ENCODE results near the gene TGFBR3L. TPM values are rescaled to one million over a fixed set of nuclear protein-coding genes. Genes with fewer than 3 reads are reported as not detected.

Gene TGFBR3L
- total and polyA plus RNA-seq, 10 of the 15 experiments (the other 5 are each of a cell fraction or from before 2014, with no cell fraction given), result 0.20 to 0.23 TPM; not detected in 8

DNA sequence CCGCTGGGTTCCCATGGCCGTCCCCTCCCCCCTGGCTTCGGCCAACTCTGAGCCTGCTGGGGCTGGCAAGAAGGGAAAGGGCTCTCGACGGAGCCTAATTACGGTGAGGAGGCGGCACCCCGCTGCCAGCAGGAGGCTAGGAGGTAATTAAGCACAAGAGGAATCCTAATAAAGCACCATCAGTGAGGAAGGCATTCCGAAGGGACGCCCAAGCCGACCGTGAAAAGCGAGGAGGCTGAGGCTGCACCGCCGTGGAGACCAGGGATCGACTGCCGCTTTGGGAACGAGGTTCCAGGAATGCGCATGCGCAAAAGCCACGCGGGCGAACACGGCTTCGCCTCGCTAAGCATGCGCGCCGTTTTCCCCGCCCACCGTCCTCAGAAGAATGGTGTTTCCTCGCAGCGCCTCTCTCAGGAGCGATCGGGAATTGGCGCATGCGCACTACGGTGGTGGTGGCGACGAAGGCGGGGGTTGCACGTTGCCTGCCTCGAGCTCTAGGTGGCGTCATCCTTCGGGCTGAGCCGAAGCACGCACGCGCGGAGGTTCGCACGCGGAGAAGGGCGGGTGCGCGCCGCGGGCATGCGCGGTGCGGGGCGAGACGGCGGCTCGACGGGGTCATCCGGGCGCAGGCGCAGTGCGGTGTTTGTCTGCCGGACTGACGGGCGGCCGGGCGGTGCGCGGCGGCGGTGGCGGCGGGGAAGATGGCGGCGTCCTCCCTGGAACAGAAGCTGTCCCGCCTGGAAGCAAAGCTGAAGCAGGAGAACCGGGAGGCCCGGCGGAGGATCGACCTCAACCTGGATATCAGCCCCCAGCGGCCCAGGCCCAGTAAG is 11.2 kb upstream of the TGFBR3L start, which contains the start of gene MAP2K7 (continued):
- TF ChIP-seq BRCA1 (IDR thresholded peaks at IDR 0.05; ENCODE audit: low read depth, low read length) (no peak), SREBF2 (IDR thresholded peaks at IDR 0.05; ENCODE audit: low read length) (no peak), SMARCA5 (IDR thresholded peaks at IDR 0.05) (no peak; the same call in 1 of the 2 replicates), CBFB (IDR thresholded peaks at IDR 0.05; ENCODE audit: low read depth) (no peak), RB1 (IDR thresholded peaks at IDR 0.05; ENCODE audit: borderline replicate concordance) (peak; percentile 44), CHD1 (IDR thresholded peaks at IDR 0.05; ENCODE audit: low read depth, low read length) (0 out of 2 replicates have a peak, but pooled peaks have one; percentile 31), SIN3A (IDR thresholded peaks at IDR 0.05; ENCODE audit: low read depth, low read length) (no peak), NR2C2 (IDR thresholded peaks at IDR 0.05; ENCODE audit: borderline replicate concordance, control insufficient read depth, insufficient read length, low read depth) (no peak), ZNF217 (IDR thresholded peaks at IDR 0.05) (no peak), TARDBP (IDR thresholded peaks at IDR 0.05; ENCODE audit: borderline replicate concordance) (no peak), HDAC2 (IDR thresholded peaks at IDR 0.05) (no peak), NRF1 (conservative IDR thresholded peaks at IDR 0.05; ENCODE audit: low read depth, low read length) (peak; percentile 87), CREB1 (IDR thresholded peaks at IDR 0.05; ENCODE audit: low read depth) (0 out of 2 replicates have a peak, but pooled peaks have one; percentile 60), SMC3 (IDR thresholded peaks at IDR 0.05; ENCODE audit: borderline replicate concordance, low read length) (peak; percentile 17; the same call in 1 of the 2 replicates), TBL1XR1 (IDR thresholded peaks at IDR 0.05; ENCODE audit: low read depth, low read length) (peak; percentile 27; the same call in 1 of the 2 replicates), YBX1 (IDR thresholded peaks at IDR 0.05) (no peak), RFX5 (IDR thresholded peaks at IDR 0.05; ENCODE audit: low read depth, low read length) (no peak), HDGF (IDR thresholded peaks at IDR 0.05) (peak; percentile 89; the same call in 1 of the 2 replicates), NR2C1 (IDR thresholded peaks at IDR 0.05) (0 out of 2 replicates have a peak, but pooled peaks have one; percentile 4), POU2F2 (IDR thresholded peaks at IDR 0.05; ENCODE audit: borderline replicate concordance, low read depth, low read length) (0 out of 3 replicates have a peak, but pooled peaks have one; percentile 23), ZZZ3 (IDR thresholded peaks at IDR 0.05; ENCODE audit: control insufficient read depth, insufficient read length, low read depth) (no peak), CEBPB (IDR thresholded peaks at IDR 0.05; ENCODE audit: borderline replicate concordance in 1 of 2, low read depth in 2 of 2, low read length in 2 of 2) (no peak), STAT3 (IDR thresholded peaks at IDR 0.05; ENCODE audit: low read depth, low read length) (no peak), MEF2B (IDR thresholded peaks at IDR 0.05; ENCODE audit: partially characterized antibody, poor library complexity, severe bottlenecking) (peak; percentile 89), ZBED1 (IDR thresholded peaks at IDR 0.05; ENCODE audit: borderline replicate concordance) (no peak)
- TF ChIP-seq, protein P1, sequence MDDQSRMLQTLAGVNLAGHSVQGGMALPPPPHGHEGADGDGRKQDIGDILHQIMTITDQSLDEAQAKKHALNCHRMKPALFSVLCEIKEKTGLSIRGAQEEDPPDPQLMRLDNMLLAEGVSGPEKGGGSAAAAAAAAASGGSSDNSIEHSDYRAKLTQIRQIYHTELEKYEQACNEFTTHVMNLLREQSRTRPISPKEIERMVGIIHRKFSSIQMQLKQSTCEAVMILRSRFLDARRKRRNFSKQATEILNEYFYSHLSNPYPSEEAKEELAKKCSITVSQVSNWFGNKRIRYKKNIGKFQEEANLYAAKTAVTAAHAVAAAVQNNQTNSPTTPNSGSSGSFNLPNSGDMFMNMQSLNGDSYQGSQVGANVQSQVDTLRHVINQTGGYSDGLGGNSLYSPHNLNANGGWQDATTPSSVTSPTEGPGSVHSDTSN (IDR thresholded peaks at IDR 0.05; ENCODE audit: insufficient replicate concordance, low read depth, low read length), result peak; percentile 46
- TF ChIP-seq, protein P2, sequence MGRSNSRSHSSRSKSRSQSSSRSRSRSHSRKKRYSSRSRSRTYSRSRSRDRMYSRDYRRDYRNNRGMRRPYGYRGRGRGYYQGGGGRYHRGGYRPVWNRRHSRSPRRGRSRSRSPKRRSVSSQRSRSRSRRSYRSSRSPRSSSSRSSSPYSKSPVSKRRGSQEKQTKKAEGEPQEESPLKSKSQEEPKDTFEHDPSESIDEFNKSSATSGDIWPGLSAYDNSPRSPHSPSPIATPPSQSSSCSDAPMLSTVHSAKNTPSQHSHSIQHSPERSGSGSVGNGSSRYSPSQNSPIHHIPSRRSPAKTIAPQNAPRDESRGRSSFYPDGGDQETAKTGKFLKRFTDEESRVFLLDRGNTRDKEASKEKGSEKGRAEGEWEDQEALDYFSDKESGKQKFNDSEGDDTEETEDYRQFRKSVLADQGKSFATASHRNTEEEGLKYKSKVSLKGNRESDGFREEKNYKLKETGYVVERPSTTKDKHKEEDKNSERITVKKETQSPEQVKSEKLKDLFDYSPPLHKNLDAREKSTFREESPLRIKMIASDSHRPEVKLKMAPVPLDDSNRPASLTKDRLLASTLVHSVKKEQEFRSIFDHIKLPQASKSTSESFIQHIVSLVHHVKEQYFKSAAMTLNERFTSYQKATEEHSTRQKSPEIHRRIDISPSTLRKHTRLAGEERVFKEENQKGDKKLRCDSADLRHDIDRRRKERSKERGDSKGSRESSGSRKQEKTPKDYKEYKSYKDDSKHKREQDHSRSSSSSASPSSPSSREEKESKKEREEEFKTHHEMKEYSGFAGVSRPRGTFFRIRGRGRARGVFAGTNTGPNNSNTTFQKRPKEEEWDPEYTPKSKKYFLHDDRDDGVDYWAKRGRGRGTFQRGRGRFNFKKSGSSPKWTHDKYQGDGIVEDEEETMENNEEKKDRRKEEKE (IDR thresholded peaks at IDR 0.05), result no peak
- TF ChIP-seq, protein P3, sequence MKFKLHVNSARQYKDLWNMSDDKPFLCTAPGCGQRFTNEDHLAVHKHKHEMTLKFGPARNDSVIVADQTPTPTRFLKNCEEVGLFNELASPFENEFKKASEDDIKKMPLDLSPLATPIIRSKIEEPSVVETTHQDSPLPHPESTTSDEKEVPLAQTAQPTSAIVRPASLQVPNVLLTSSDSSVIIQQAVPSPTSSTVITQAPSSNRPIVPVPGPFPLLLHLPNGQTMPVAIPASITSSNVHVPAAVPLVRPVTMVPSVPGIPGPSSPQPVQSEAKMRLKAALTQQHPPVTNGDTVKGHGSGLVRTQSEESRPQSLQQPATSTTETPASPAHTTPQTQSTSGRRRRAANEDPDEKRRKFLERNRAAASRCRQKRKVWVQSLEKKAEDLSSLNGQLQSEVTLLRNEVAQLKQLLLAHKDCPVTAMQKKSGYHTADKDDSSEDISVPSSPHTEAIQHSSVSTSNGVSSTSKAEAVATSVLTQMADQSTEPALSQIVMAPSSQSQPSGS (IDR thresholded peaks at IDR 0.05; ENCODE audit: low read length), result no peak

All from GM12878 (cell line).